Measurements from ENCODE around the gene S1PR2.
"Not testable (repeated sequence)": the region's sequence is repeated elsewhere in the genome, so short reads cannot be mapped to it uniquely, and the experiment has no call there.

S1PR2 gene

GRCh38 chr19:10190026-10190425 is 41.1 kb downstream of the S1PR2 start:
- DNase-seq (ENCODE audit: low read depth): peak; percentile 27

- no peak for DNase-seq (ENCODE audit: low read depth)
Observed at GRCh38 chr19:10189616-10190015, 41.5 kb downstream of the S1PR2 start.

- DNase-seq (ENCODE audit: low read depth): no peak
Observed at GRCh38 chr19:10187315-10187714, 43.8 kb downstream of the S1PR2 start.

- no peak for DNase-seq (ENCODE audit: low read depth)
Observed at GRCh38 chr19:10184636-10185035, 46.5 kb downstream of the S1PR2 start.

GRCh38 chr19:10183926-10184325 is 47.2 kb downstream of the S1PR2 start:
- DNase-seq (ENCODE audit: low read depth): no peak

GRCh38 chr19:10182847-10183246 is 48.3 kb downstream of the S1PR2 start:
- DNase-seq (ENCODE audit: low read depth): no peak

- no peak for DNase-seq (ENCODE audit: low read depth)
Observed at GRCh38 chr19:10182076-10182475, 49.1 kb downstream of the S1PR2 start.

- no peak for DNase-seq (ENCODE audit: low read depth)
Observed at GRCh38 chr19:10180459-10180858, 50.7 kb downstream of the S1PR2 start.

- DNase-seq (ENCODE audit: low read depth): not testable (repeated sequence)
Observed at GRCh38 chr19:10180024-10180423, 51.1 kb downstream of the S1PR2 start.

GRCh38 chr19:10173527-10173926 is 57.6 kb downstream of the S1PR2 start:
- peak; percentile 14 for DNase-seq (ENCODE audit: low read depth)

Measured in fibroblast of gingiva (primary cell).